Neural progenitor cell (in vitro differentiated cells): Measurements from ENCODE around the gene IRS2. TPM values are rescaled to one million over a fixed set of nuclear protein-coding genes. Genes with fewer than 3 reads are reported as not detected.

ENCODE experiments used
- DNase-seq: peaks from one replicate; pipeline ENCODE4 v3.0.0-alpha.2; 2016; ENCODE audit warnings: low spot score
- H2AFZ ChIP-seq: fragments of 200-600 bp; sonication (generic); replicated peaks from 2 replicates; pipeline ENCODE4 v1.6.1; 2016; ENCODE audit warnings: antibody characterized with exemption
- H3F3A ChIP-seq: fragments of 200-600 bp; sonication (generic); 2 replicates; pipeline ENCODE4 v1.6.1; 2016; ENCODE audit warnings: antibody characterized with exemption, low read depth
- H3K27ac ChIP-seq: fragments of 200-600 bp; sonication (generic); 2 replicates; pipeline ENCODE4 v1.5.1; 2016; ENCODE audit warnings: mild to moderate bottlenecking
- H3K27me3 ChIP-seq: fragments of 200-600 bp; sonication (generic); 2 replicates; pipeline ENCODE4 v1.6.1; 2016; ENCODE audit warnings: mild to moderate bottlenecking, moderate library complexity
- H3K36me3 ChIP-seq: fragments of 200-600 bp; sonication (generic); 2 replicates; pipeline ENCODE4 v1.5.1; 2016
- H3K4me1 ChIP-seq: fragments of 200-600 bp; sonication (generic); 2 replicates; pipeline ENCODE4 v1.6.1; 2016; ENCODE audit warnings: mixed run types
- H3K4me2 ChIP-seq: fragments of 200-600 bp; sonication (generic); 2 replicates; pipeline ENCODE4 v1.6.1; 2016
- H3K4me3 ChIP-seq: fragments of 200-600 bp; sonication (generic); 2 replicates; pipeline ENCODE4 v1.5.1; 2016
- H3K79me2 ChIP-seq: fragments of 200-600 bp; sonication (generic); 2 replicates; pipeline ENCODE4 v1.6.1; 2016; ENCODE audit warnings: low read depth
- H3K9ac ChIP-seq: fragments of 200-600 bp; sonication (generic); 2 replicates; pipeline ENCODE4 v1.6.1; 2016
- H3K9me3 ChIP-seq: fragments of 200-600 bp; sonication (generic); 2 replicates; pipeline ENCODE4 v1.5.1; 2016; ENCODE audit warnings: low read depth
- H4K20me1 ChIP-seq: fragments of 200-600 bp; sonication (generic); 2 replicates; pipeline ENCODE4 v1.6.1; 2016; ENCODE audit warnings: low read depth
- H3K27ac Mint-ChIP-seq: 3 replicates; pipeline ENCODE4 v1.8.0; 2021; ENCODE audit warnings: mixed read lengths
- H3K27me3 Mint-ChIP-seq: 2 replicates; pipeline ENCODE4 v1.8.0; 2022; ENCODE audit warnings: low read depth, mild to moderate bottlenecking, inconsistent platforms, moderate library complexity, mixed read lengths; ENCODE audit not compliant: insufficient read depth
- H3K36me3 Mint-ChIP-seq: 3 replicates; pipeline ENCODE4 v1.8.0; 2021; ENCODE audit warnings: mixed read lengths
- H3K4me1 Mint-ChIP-seq: 3 replicates; pipeline ENCODE4 v1.8.0; 2021; ENCODE audit warnings: mixed read lengths
- H3K4me3 Mint-ChIP-seq: 3 replicates; pipeline ENCODE4 v1.8.0; 2021; ENCODE audit warnings: mild to moderate bottlenecking, moderate library complexity, mixed read lengths
- H3K9me3 Mint-ChIP-seq: 3 replicates; pipeline ENCODE4 v1.8.0; 2020; ENCODE audit warnings: mixed read lengths
- CTCF ChIP-seq: fragments of 200-600 bp; sonication (generic); IDR thresholded peaks from 2 replicates; pipeline ENCODE4 v1.5.1; 2017; ENCODE audit warnings: antibody characterized with exemption, mild to moderate bottlenecking
- EZH2 ChIP-seq: fragments of 200-600 bp; sonication (generic); IDR thresholded peaks from 2 replicates; pipeline ENCODE4 v1.6.1; 2017; ENCODE audit warnings: antibody characterized with exemption, mild to moderate bottlenecking, moderate library complexity
- EZH2phosphoT487 ChIP-seq: fragments of 200-600 bp; sonication (generic); IDR thresholded peaks from 2 replicates; pipeline ENCODE4 v1.6.1; 2017; ENCODE audit warnings: antibody characterized with exemption
- total RNA-seq: library from RNA; depleted of rRNA; stranded (reverse); fragments of >200 nt; gene quantifications from 2 replicates; pipeline ENCODE4 v1.2.3, GENCODE V29; 2015; ENCODE audit warnings: low replicate concordance

IRS2 gene
- total RNA-seq, 1 donor from 2014 or later: 4.2 TPM

- Mint-ChIP-seq H3K27ac (no peak overlapping the region), H3K4me1 (peaks cover 8% of the 10 kb centered on the region), H3K27me3 (no peaks in the 10 kb centered on the region), H3K36me3 (no peaks in the 10 kb centered on the region), H3K4me3 (no peak overlapping the region), H3K9me3 (no peaks in the 10 kb centered on the region)
- H3K27ac ChIP-seq: no peak overlapping the region
- no peaks in the 10 kb centered on the region for H3K36me3 ChIP-seq
- H3K9ac ChIP-seq: no peak overlapping the region
- peaks cover 14% of the 10 kb centered on the region for H3F3A ChIP-seq
- DNase-seq: no peak
- H3K27me3 ChIP-seq: peaks cover 12% of the 10 kb centered on the region
- peaks cover 8% of the 10 kb centered on the region for H3K4me1 ChIP-seq
- no peaks in the 10 kb centered on the region for H3K79me2 ChIP-seq
- H3K4me2 ChIP-seq: no peak overlapping the region
- TF ChIP-seq CTCF: no peak
- no peak for TF ChIP-seq EZH2
- no peak for TF ChIP-seq EZH2phosphoT487
- H2AFZ ChIP-seq: no peak overlapping the region
- no peaks in the 10 kb centered on the region for H3K9me3 ChIP-seq
- H4K20me1 ChIP-seq: no peaks in the 10 kb centered on the region
- H3K4me3 ChIP-seq: no peak overlapping the region
Observed at GRCh38 chr13:109792416-109793059, 6.2 kb upstream of the IRS2 start.

GRCh38 chr13:109790942-109791605 lies 4.7 kb upstream of the IRS2 start:
- Histone ChIP-seq H3K27ac (no peak overlapping the region), H2AFZ (peak overlapping the region; percentile 73), H3K9ac (no peak overlapping the region), H3F3A (peaks cover 14% of the 10 kb centered on the region), H3K4me1 (peaks cover 8% of the 10 kb centered on the region), H3K79me2 (no peaks in the 10 kb centered on the region), H3K4me3 (no peak overlapping the region), H3K4me2 (no peak overlapping the region), H3K27me3 (peaks cover 12% of the 10 kb centered on the region), H4K20me1 (no peaks in the 10 kb centered on the region), H3K36me3 (no peaks in the 10 kb centered on the region), H3K9me3 (no peaks in the 10 kb centered on the region)
- Mint-ChIP-seq H3K36me3 (no peaks in the 10 kb centered on the region), H3K27ac (no peak overlapping the region), H3K27me3 (no peaks in the 10 kb centered on the region), H3K4me1 (peaks cover 8% of the 10 kb centered on the region), H3K4me3 (peak overlapping the region; percentile 3), H3K9me3 (no peaks in the 10 kb centered on the region)
- DNase-seq: peak; percentile 55
- peak; percentile 64 for TF ChIP-seq CTCF
- no peak for TF ChIP-seq EZH2phosphoT487
- no peak for TF ChIP-seq EZH2

- TF ChIP-seq CTCF (no peak), EZH2 (no peak), EZH2phosphoT487 (no peak)
- no peaks in the 10 kb centered on the region for H3K9me3 Mint-ChIP-seq
- no peaks in the 10 kb centered on the region for H3K9me3 ChIP-seq
Observed at GRCh38 chr13:109790086-109790485, 3.7 kb upstream of the IRS2 start.

More at GRCh38 chr13:109790086-109790485, 3.7 kb upstream of the IRS2 start:
- Histone ChIP-seq H3F3A (peaks cover 19% of the 10 kb centered on the region), H3K4me1 (peaks cover 8% of the 10 kb centered on the region), H3K4me2 (no peak overlapping the region), H3K79me2 (no peaks in the 10 kb centered on the region), H3K27ac (no peak overlapping the region), H3K4me3 (no peak overlapping the region), H2AFZ (no peak overlapping the region), H3K9ac (no peak overlapping the region), H3K27me3 (peaks cover 15% of the 10 kb centered on the region), H4K20me1 (peaks cover 4% of the 10 kb centered on the region), H3K36me3 (no peaks in the 10 kb centered on the region)
- Mint-ChIP-seq H3K4me3 (no peak overlapping the region), H3K36me3 (no peaks in the 10 kb centered on the region), H3K4me1 (peaks cover 8% of the 10 kb centered on the region), H3K27ac (no peak overlapping the region), H3K27me3 (no peaks in the 10 kb centered on the region)
- no peak for DNase-seq
